GM18499 (cell line): ENCODE data around the gene SQSTM1.
"Not testable (repeated sequence)": the region's sequence is repeated elsewhere in the genome, so short reads cannot be mapped to it uniquely, and the experiment has no call there.

Experiments
- ATAC-seq: cut with Tn5 transposase; IDR thresholded peaks from one replicate; pipeline ENCODE4 v1.9.1; 2021; ENCODE audit warnings: moderate number of reproducible peaks; ENCODE audit not compliant: insufficient read depth, unreplicated experiment

The SQSTM1 gene

GRCh38 chr5:179822444-179822990 lies 1.8 kb downstream of the SQSTM1 start:
- ATAC-seq = no peak

DNA sequence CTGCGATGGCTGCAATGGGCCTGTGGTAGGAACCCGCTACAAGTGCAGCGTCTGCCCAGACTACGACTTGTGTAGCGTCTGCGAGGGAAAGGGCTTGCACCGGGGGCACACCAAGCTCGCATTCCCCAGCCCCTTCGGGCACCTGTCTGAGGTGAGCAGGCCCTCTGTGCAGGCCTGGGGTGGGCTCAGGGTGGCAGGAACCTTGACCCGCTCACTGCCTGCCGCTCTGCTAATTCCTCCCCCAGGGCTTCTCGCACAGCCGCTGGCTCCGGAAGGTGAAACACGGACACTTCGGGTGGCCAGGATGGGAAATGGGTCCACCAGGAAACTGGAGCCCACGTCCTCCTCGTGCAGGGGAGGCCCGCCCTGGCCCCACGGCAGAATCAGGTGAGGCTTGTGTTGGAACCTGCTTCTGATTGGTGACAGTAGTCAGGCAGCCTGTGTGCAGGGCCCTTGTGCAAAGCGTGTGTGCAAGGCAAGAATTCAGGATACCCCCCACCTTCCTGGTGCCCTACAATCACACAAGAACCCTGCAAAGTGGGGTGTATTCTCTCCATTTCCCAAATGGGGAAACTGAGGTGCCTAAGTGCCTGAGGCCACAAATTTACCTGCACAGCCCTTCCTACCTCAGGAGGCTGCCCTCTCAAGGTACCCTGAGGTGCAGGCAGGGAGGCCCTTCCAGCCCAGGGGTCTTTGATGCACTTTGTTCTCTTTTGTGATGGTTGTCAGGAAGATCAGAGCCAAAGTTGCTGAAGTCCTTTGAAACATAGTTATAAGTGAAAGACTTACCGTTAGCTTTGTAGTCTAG lies 3.4 kb downstream of the SQSTM1 start:
- no peak for ATAC-seq

- no peak for ATAC-seq
These were observed 4.0 kb downstream of the SQSTM1 start for GRCh38 chr5:179824745-179825112.

GRCh38 chr5:179825655-179826182 lies 5.0 kb downstream of the SQSTM1 start:
- ATAC-seq = no peak

DNA sequence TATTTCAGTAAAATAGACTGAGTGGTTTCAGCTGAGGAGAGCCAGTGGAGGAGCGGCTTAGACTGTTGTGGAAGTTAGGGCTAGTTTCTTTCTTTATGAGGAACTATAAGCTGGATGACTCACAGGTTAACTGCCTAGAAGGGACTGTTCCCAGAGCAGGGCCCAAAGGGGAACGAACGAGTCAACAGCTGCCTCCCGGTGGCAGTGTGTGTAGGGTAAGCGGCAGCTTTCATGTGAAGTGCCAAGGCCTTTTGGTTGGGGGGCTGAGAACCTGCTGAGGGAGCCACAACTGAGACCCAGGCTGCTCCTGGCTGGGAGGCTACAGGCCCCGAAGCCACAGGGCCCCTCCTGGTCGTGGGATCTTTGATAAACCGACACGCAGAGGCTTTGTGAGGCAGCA lies 7.0 kb downstream of the SQSTM1 start:
- no peak for ATAC-seq

DNA sequence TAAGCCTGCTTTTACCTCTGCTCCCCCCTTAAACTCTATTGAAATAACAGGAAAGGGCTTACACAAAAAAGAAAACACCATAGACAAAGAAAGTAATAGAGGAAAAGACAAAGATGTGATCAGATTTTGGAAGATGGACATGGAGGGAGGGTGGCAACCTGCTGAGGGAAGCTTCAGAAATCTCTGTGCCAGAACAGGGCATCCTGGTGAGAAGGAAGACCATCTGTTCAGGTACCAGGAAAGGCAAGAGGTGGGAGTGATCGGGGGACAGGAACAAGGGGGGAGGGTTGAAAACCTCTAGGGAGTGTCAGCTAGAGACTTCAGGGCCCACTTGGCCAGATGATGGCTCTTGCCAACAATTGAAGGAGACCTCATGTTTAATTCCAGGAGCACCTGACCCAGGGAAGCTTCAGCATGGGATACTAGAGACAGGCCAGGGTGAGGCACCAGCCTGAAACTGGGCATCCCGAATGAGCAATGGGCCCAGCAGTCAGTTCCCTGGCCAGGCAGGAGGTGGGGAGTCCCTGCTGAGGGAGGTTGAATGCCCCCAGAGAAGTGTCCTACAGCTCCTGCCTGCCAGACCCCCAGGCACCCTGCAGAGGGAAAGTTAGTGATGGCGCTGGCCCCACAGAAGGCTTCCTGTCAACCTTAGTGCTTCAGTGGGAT lies 8.2 kb downstream of the SQSTM1 start:
- ATAC-seq = no peak

DNA sequence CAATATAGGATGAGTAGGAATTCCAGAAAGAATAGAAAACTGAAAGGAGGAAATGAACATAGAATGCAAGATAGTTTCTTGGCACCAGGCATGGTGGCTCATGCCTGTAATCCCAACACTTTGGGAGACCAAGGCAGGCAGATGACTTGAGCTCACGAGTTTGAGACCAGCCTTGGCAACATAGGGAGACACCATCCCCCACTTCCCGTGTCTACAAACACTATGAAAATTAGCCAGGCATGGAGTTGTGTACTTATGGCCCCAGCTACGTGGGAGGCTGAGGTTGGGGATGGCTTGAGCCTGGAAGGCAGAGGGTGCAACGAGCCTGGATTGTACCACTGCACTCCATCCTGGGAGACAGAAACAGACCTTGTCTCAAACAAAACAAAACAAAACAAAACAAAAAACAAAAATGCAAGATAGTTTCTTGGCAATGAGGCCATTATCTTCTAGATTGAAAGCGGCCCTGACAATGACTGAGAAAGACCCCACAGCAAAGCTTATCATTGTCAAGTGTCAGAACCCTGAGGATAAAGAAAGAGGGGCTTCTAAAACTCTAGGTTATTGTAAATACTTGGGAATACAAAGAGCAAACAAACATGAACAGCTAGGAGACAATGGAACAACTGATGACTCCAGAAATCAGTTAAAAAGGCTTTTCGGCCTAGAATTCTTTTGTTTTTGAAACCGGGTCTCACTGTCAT lies 9.2 kb downstream of the SQSTM1 start:
- ATAC-seq = no peak

- ATAC-seq = no peak
These were observed 10.2 kb downstream of the SQSTM1 start for GRCh38 chr5:179830818-179831468.

DNA sequence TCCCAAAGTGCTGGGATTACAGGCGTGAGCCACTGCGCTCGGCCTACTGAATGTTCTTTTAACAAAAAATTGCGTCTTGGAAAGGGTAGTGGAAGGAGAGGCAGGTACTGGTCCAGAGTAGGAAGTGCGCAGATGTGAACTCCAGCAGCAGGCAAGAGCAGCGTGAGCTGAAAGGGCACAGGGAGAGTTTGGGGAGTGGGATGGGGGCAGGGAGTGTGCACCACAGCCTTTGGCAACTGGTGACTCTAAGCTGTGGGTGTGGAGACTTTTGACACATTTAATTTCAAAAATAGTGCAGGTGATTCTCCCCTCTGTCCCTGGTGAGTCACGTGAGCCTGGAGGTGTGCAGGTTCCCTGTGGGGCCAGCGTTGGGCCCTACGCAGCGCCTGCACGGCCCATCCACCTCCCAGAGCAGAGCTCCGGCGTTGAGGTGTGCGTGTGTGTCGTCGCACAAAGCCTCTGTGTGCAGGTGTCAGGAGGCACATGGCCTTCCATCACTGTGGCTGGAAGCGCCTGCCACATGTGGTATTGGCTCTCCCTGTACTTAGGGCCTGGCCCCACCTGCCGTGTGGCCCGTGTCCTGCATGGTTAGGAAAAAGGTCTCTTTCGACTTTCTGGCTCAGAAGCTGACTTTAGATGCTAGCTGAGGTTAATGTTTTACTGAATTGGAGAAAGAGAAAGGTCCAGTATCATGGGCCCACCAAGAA lies 11.5 kb downstream of the SQSTM1 start:
- ATAC-seq = no peak

GRCh38 chr5:179833056-179833708 lies 12.5 kb downstream of the SQSTM1 start:
- no peak for ATAC-seq

DNA sequence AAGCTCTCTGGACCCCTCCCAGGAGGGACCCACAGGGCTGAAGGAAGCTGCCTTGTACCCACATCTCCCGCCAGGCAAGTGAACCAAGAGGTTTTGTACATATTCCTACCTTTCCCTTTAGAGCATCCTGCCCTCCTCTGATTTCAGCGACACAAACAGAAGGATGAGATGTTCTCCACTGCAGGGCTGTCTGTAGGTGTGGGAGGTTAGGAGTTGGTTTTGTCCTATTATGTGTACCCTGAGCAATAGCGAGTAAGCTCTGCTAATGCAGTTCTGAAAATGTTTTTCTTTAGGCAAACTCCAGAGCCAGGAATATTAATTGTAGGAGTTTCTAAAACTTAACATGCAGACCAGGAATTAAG lies 13.0 kb downstream of the SQSTM1 start:
- no peak for ATAC-seq

DNA sequence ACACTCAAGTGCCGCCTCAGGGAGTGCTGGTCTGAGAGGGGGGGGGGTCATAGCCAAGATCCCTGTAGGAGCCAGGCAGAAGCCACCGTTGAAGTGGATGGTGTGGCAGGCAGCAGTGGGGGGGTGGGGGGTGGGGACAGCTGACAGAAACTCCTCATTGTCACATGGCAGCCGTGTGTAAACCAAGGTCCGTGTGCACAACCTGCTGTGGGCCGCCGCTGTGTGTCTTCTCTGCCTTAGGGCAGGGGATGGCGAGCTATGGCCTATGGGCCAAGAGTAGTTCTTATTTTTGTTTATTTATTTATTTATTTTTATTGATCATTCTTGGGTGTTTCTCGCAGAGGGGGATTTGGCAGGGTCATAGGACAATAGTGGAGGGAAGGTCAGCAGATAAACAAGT lies 13.4 kb downstream of the SQSTM1 start:
- no peak for ATAC-seq

DNA sequence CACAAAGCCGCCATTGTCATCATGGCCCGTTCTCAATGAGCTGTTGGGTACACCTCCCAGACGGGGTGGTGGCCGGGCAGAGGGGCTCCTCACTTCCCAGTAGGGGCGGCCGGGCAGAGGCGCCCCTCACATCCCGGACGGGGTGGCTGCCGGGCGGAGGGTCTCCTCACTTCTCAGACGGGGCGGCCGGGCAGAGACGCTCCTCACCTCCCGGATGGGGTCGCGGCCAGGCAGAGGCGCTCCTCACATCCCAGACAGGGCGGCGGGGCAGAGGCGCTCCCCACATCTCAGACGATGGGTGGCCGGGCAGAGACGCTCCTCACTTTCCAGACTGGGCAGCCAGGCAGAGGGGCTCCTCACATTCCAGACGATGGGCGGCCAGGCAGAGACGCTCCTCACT lies 14.2 kb downstream of the SQSTM1 start:
- not testable (repeated sequence) for ATAC-seq

DNA sequence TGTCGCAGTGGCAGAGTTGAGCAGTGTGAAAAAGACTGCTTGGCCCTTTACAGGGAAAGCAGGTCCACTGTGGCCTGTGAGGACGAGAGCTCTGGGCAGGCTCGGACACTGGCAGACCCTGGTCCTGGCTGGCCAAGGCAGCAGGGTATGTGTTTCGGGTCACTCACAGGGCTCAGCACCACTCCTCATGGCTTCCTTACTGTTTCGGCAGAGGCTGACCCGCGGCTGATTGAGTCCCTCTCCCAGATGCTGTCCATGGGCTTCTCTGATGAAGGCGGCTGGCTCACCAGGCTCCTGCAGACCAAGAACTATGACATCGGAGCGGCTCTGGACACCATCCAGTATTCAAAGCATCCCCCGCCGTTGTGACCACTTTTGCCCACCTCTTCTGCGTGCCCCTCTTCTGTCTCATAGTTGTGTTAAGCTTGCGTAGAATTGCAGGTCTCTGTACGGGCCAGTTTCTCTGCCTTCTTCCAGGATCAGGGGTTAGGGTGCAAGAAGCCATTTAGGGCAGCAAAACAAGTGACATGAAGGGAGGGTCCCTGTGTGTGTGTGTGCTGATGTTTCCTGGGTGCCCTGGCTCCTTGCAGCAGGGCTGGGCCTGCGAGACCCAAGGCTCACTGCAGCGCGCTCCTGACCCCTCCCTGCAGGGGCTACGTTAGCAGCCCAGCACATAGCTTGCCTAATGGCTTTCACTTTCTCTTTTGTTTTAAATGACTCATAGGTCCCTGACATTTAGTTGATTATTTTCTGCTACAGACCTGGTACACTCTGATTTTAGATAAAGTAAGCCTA lies 15.7 kb downstream of the SQSTM1 start:
- ATAC-seq = no peak

DNA sequence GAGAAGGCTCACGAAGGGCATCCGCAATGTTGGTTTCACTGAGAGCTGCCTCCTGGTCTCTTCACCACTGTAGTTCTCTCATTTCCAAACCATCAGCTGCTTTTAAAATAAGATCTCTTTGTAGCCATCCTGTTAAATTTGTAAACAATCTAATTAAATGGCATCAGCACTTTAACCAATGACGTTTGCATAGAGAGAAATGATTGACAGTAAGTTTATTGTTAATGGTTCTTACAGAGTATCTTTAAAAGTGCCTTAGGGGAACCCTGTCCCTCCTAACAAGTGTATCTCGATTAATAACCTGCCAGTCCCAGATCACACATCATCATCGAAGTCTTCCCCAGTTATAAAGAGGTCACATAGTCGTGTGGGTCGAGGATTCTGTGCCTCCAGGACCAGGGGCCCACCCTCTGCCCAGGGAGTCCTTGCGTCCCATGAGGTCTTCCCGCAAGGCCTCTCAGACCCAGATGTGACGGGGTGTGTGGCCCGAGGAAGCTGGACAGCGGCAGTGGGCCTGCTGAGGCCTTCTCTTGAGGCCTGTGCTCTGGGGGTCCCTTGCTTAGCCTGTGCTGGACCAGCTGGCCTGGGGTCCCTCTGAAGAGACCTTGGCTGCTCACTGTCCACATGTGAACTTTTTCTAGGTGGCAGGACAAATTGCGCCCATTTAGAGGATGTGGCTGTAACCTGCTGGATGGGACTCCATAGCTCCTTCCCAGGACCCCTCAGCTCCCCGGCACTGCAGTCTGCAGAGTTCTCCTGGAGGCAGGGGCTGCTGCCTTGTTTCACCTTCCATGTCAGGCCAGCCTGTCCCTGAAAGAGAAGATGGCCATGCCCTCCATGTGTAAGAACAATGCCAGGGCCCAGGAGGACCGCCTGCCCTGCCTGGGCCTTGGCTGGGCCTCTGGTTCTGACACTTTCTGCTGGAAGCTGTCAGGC lies 16.6 kb downstream of the SQSTM1 start:
- ATAC-seq = no peak

DNA sequence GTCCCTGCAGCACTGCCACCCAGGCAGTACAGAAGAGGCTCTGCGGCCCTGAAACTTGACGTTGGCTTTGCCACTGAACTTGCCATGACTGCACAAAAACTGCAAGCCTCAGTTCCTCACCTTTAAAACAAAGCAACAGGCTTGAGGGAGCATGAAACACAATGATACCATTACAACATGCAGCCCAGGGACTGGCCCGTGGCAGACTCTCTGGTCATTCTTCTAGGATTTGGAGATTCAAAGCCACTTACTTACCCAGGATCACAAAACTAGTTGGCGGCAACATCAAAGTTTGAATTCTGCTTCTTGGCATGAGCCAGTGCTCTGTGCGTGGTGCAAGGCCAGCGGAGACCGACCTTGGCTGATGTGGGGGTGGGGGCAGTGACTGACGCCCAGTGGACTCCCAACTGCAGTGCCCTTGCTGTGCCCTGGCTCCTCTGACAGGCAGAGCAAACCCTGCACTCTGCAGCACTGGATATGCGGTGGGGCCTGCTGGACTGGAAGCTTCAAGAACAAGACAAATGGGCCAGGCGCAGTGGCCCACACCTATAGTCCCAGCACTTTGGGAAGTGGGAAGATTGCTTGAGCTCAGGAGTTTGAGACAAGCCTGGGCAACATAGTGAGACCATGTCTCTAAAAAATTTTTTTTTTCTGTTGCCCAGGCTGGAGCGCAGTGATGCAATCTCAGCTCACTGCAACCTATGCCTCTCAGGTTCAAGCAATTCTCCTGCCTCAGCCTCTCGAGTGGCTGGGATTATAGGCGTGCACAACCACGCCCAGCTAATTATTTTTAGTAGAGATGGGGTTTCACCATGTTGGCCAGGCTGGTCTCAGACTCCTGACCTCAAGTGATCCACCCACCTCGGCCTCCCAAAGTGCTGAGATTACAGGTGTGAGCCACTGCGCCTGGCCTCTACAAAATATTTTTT lies 18.9 kb downstream of the SQSTM1 start:
- ATAC-seq = no peak
